WERI-Rb-1 (cell line): ENCODE measurements around the gene SETD1B.

ENCODE experiments used
- DNase-seq: peaks from one replicate; pipeline ENCODE4 v3.0.0-alpha.2; 2020
- H3K27ac ChIP-seq: fragments of 250-450 bp; sonication (Bioruptor Pico); 2 replicates; pipeline ENCODE4 v1.5.1; 2020; ENCODE audit warnings: mild to moderate bottlenecking, moderate library complexity
- H3K27me3 ChIP-seq: fragments of 250-450 bp; sonication (Bioruptor Pico); 2 replicates; pipeline ENCODE4 v1.5.1; 2021; ENCODE audit warnings: mild to moderate bottlenecking, low read depth, moderate library complexity; ENCODE audit not compliant: insufficient read depth, severe bottlenecking
- H3K36me3 ChIP-seq: fragments of 250-450 bp; sonication (Bioruptor Pico); 2 replicates; pipeline ENCODE4 v1.5.1; 2020; ENCODE audit warnings: mild to moderate bottlenecking, moderate library complexity
- H3K4me3 ChIP-seq: 2 replicates; pipeline ENCODE4 v1.5.1; 2011; ENCODE audit warnings: low read depth, mild to moderate bottlenecking, control low read depth, low read length
- H3K9me3 ChIP-seq: fragments of 250-450 bp; sonication (Bioruptor Pico); 2 replicates; pipeline ENCODE4 v1.5.1; 2021; ENCODE audit warnings: mild to moderate bottlenecking, moderate library complexity; ENCODE audit not compliant: severe bottlenecking
- CTCF ChIP-seq: IDR thresholded peaks from 2 replicates; pipeline ENCODE4 v1.5.1; 2011; ENCODE audit warnings: low read depth, mild to moderate bottlenecking, control low read depth, inconsistent platforms, low read length

The SETD1B gene

GRCh38 chr12:121805171-121806008 is 1.6 kb downstream of the SETD1B start:
- Histone ChIP-seq H3K27me3 (no peaks in the 10 kb centered on the region), H3K9me3 (no peaks in the 10 kb centered on the region), H3K4me3 (peak overlapping the region; percentile 84), H3K36me3 (peaks cover 37% of the 10 kb centered on the region), H3K27ac (peak overlapping the region; percentile 83)
- TF ChIP-seq CTCF, result no peak
- DNase-seq, result no peak

- TF ChIP-seq CTCF, result no peak
- H3K27me3 ChIP-seq, result no peaks in the 10 kb centered on the region
- no peaks in the 10 kb centered on the region for H3K9me3 ChIP-seq
- no peak for DNase-seq
- H3K27ac ChIP-seq, result no peak overlapping the region
- H3K36me3 ChIP-seq, result peaks cover 44% of the 10 kb centered on the region
- peak overlapping the region; percentile 84 for H3K4me3 ChIP-seq
These were observed 2.3 kb downstream of the SETD1B start for GRCh38 chr12:121806009-121806545.

GRCh38 chr12:121806546-121807423 is 3.0 kb downstream of the SETD1B start:
- Histone ChIP-seq H3K27ac (no peak overlapping the region), H3K27me3 (no peaks in the 10 kb centered on the region), H3K36me3 (peaks cover 50% of the 10 kb centered on the region), H3K9me3 (no peaks in the 10 kb centered on the region), H3K4me3 (no peak overlapping the region)
- DNase-seq, result no peak
- TF ChIP-seq CTCF, result no peak

GRCh38 chr12:121807642-121808347 is 4.0 kb downstream of the SETD1B start:
- DNase-seq, result no peak
- H3K27me3 ChIP-seq, result no peaks in the 10 kb centered on the region
- H3K4me3 ChIP-seq, result no peak overlapping the region
- H3K36me3 ChIP-seq, result peaks cover 55% of the 10 kb centered on the region
- H3K9me3 ChIP-seq, result no peaks in the 10 kb centered on the region
- H3K27ac ChIP-seq, result no peak overlapping the region
- no peak for TF ChIP-seq CTCF

GRCh38 chr12:121808623-121809022 is 4.8 kb downstream of the SETD1B start:
- Histone ChIP-seq H3K9me3 (no peaks in the 10 kb centered on the region), H3K4me3 (no peak overlapping the region), H3K27ac (no peak overlapping the region), H3K36me3 (peaks cover 63% of the 10 kb centered on the region), H3K27me3 (no peaks in the 10 kb centered on the region)
- no peak for DNase-seq
- TF ChIP-seq CTCF, result no peak
